GM18508 (cell line): Measurements from ENCODE around the gene BABAM2.

Source experiments
- ATAC-seq: cut with Tn5 transposase; IDR thresholded peaks from one replicate; pipeline ENCODE4 v1.9.1; 2021; ENCODE audit warnings: moderate number of reproducible peaks; ENCODE audit not compliant: insufficient read depth, unreplicated experiment

Gene BABAM2

GRCh38 chr2:27940090-27940671 lies 49.7 kb downstream of the BABAM2 start:
- no peak for ATAC-seq

- ATAC-seq, result no peak
These were observed 50.5 kb downstream of the BABAM2 start for GRCh38 chr2:27940982-27941381.

- no peak for ATAC-seq
These were observed 52.4 kb downstream of the BABAM2 start for GRCh38 chr2:27942612-27943547.

GRCh38 chr2:27946530-27947060 lies 56.1 kb downstream of the BABAM2 start:
- no peak for ATAC-seq

- ATAC-seq, result no peak
These were observed 61.5 kb downstream of the BABAM2 start for GRCh38 chr2:27952070-27952469.

GRCh38 chr2:27953077-27953476 lies 62.5 kb downstream of the BABAM2 start:
- no peak for ATAC-seq

- no peak for ATAC-seq
These were observed 63.7 kb downstream of the BABAM2 start for GRCh38 chr2:27954221-27954673.

GRCh38 chr2:27954771-27955383 lies 64.3 kb downstream of the BABAM2 start:
- ATAC-seq, result no peak

- no peak for ATAC-seq
These were observed 65.0 kb downstream of the BABAM2 start for GRCh38 chr2:27955384-27956161.

- ATAC-seq, result no peak
These were observed 66.4 kb downstream of the BABAM2 start for GRCh38 chr2:27956888-27957287.

GRCh38 chr2:27958711-27959378 lies 68.3 kb downstream of the BABAM2 start:
- no peak for ATAC-seq

- ATAC-seq, result no peak
These were observed 69.0 kb downstream of the BABAM2 start for GRCh38 chr2:27959496-27959895.

- ATAC-seq, result no peak
These were observed 69.8 kb downstream of the BABAM2 start for GRCh38 chr2:27960237-27960912.

GRCh38 chr2:27962006-27962405 lies 71.5 kb downstream of the BABAM2 start:
- ATAC-seq, result no peak

- ATAC-seq, result no peak
These were observed 72.9 kb downstream of the BABAM2 start for GRCh38 chr2:27963472-27963871.

- no peak for ATAC-seq
These were observed 73.5 kb downstream of the BABAM2 start for GRCh38 chr2:27964067-27964466.

- no peak for ATAC-seq
These were observed 75.3 kb downstream of the BABAM2 start for GRCh38 chr2:27965841-27966240.

- no peak for ATAC-seq
These were observed 75.9 kb downstream of the BABAM2 start for GRCh38 chr2:27966466-27966865.

- ATAC-seq, result no peak
These were observed 76.5 kb downstream of the BABAM2 start for GRCh38 chr2:27967076-27967475.
